ENCODE measurements around the gene PISD. TPM values are rescaled to one million over a fixed set of nuclear protein-coding genes. Genes with fewer than 3 reads are reported as not detected.

PISD gene
- total and polyA plus RNA-seq, 12 donors: 15.5 to 30.0 (median 18.7) TPM

- Histone ChIP-seq H3K27ac (no peak overlapping the region), H3K4me1 (peaks cover 0 to 23% (median 11%) of the 10 kb centered on the region in 9 donors), H3K9me3 (no peaks in the 10 kb centered on the region), H3K36me3 (peaks cover 0 to 54% (median 0%) of the 10 kb centered on the region in 9 donors), H3K4me3 (no peak overlapping the region), H3K27me3 (no peaks in the 10 kb centered on the region)
- no peak for DNase-seq
- no peak for TF ChIP-seq CTCF (IDR thresholded peaks at IDR 0.05)
- intact Hi-C loops (cut with DNase I): no loop called here
- ATAC-seq: no peak
- WGBS, 2 donors: 95 to 96% methylated on average over 10 of the region's 10 CpGs
Observed at GRCh38 chr22:31609716-31610115, 52.3 kb downstream of the PISD start.

- ATAC-seq: no peak
- Histone ChIP-seq H3K36me3 (peaks cover 0 to 70% (median 0%) of the 10 kb centered on the region in 9 donors), H3K4me3 (no peak overlapping the region), H3K27ac (no peak overlapping the region), H3K27me3 (no peaks in the 10 kb centered on the region), H3K9me3 (no peaks in the 10 kb centered on the region), H3K4me1 (peaks cover 0 to 18% (median 10%) of the 10 kb centered on the region in 9 donors)
- no peak for TF ChIP-seq CTCF (IDR thresholded peaks at IDR 0.05)
- no peak for DNase-seq
- WGBS, 2 donors: 94 to 95% methylated on average over 7 of the region's 7 CpGs
- intact Hi-C loops (cut with DNase I): no loop called here
Observed at GRCh38 chr22:31607696-31608095, 54.3 kb downstream of the PISD start.

GRCh38 chr22:31605851-31606585 lies 56.0 kb downstream of the PISD start:
- H3K9me3 ChIP-seq: no peaks in the 10 kb centered on the region
- peaks cover 0 to 72% (median 0%) of the 10 kb centered on the region in 9 donors for H3K36me3 ChIP-seq
- intact Hi-C loops (cut with DNase I): no loop called here
- H3K27ac ChIP-seq: no peak overlapping the region
- 98 to 99% methylated on average over 9 of the region's 9 CpGs for WGBS, 2 donors
- H3K4me1 ChIP-seq: peaks cover 0 to 22% (median 17%) of the 10 kb centered on the region in 9 donors
- no peaks in the 10 kb centered on the region for H3K27me3 ChIP-seq
- H3K4me3 ChIP-seq: no peak overlapping the region
- TF ChIP-seq CTCF (IDR thresholded peaks at IDR 0.05): no peak
- no peak for DNase-seq
- ATAC-seq: no peak

GRCh38 chr22:31604746-31605705 lies 57.0 kb downstream of the PISD start:
- ATAC-seq (no peak), DNase-seq (no peak)
- 86 to 87% methylated on average over 17 of the region's 17 CpGs for WGBS, 2 donors
- intact Hi-C loops (cut with DNase I): no loop called here
- Histone ChIP-seq H3K36me3 (peaks cover 0 to 62% (median 0%) of the 10 kb centered on the region in 9 donors), H3K27ac (no peak overlapping the region), H3K4me1 (peaks cover 0 to 16% (median 10%) of the 10 kb centered on the region in 9 donors), H3K4me3 (no peak overlapping the region), H3K27me3 (no peaks in the 10 kb centered on the region), H3K9me3 (no peaks in the 10 kb centered on the region)
- no peak for TF ChIP-seq CTCF (IDR thresholded peaks at IDR 0.05)
